K562 (cell line): ENCODE results near the gene NSRP1. TPM values are rescaled to one million over a fixed set of nuclear protein-coding genes. Genes with fewer than 3 reads are reported as not detected.

Experiments used
- ATAC-seq: fragments of 200-7000 bp; cut with Tn5 transposase; 3 replicates; pipeline ENCODE4 v1.9.1; 2020; ENCODE audit warnings: moderate library complexity
- BruUV-seq: library from RNA; stranded (reverse); fragments of 400-500 nt; replicated peaks from 2 replicates; lab custom pipeline; 2021; lab: Mats Ljungman, UMichigan
- CTCF ChIA-PET: fragments of 300-600 bp; formaldehyde crosslinking; extraction: SDS; loops from one replicate; lab custom pipeline; 2021; ENCODE audit warnings: low intra/inter-chr PET ratio; lab: Yijun Ruan, JAX
- POLR2A ChIA-PET: fragments of 300-600, 350-650 bp; sonication (Branson Sonifier 250); formaldehyde crosslinking; extraction: SDS; loops from one replicate; lab custom pipeline; 2021; ENCODE audit warnings: antibody characterized with exemption, inconsistent platforms; lab: Yijun Ruan, JAX
- DNase-seq, 4 experiments: peaks; one replicate each; pipeline versions ENCODE4 v3.0.0 to v3.0.0-alpha.2; 2011 to 2018; ENCODE audit warnings: low spot score in 3 of 4, mixed read lengths in 3 of 4; ENCODE audit errors: extremely low read depth in 1 of 4
- FAIRE-seq: peaks from 2 replicates; lab custom pipeline; 2011; peaks lifted over from hg19 to GRCh38; lab: Jason Lieb, UNC
- H2AFZ ChIP-seq: 2 replicates; pipeline ENCODE4 v1.6.0; 2011; ENCODE audit warnings: low read depth, low read length, control low read depth, inconsistent platforms
- H3K27ac ChIP-seq: fragments of 200-600 bp; 3 replicates; pipeline ENCODE4 v1.8.0; 2011; ENCODE audit warnings: low read depth, mild to moderate bottlenecking, control low read depth, inconsistent platforms, low read length, moderate library complexity, mixed read lengths; ENCODE audit errors: extremely low read depth
- H3K27me3 ChIP-seq, 2 experiments: fragments of 300-600 bp in 1 of 2; 2 replicates in 1 of 2; 3 replicates in 1 of 2; pipeline versions ENCODE4 v1.6.0 to v1.8.0; 2011; ENCODE audit warnings: inconsistent platforms in 2 of 2, low read length in 2 of 2, mild to moderate bottlenecking in 1 of 2, mixed read lengths in 1 of 2, moderate library complexity in 1 of 2; ENCODE audit not compliant: control insufficient read depth in 2 of 2, insufficient read depth in 2 of 2
- H3K36me3 ChIP-seq: fragments of 300-600 bp; 3 replicates; pipeline ENCODE4 v1.8.0; 2011; ENCODE audit warnings: mild to moderate bottlenecking, low read length, inconsistent platforms; ENCODE audit not compliant: control insufficient read depth, insufficient read depth
- H3K4me1 ChIP-seq, 2 experiments: fragments of 200-600 bp in 1 of 2; replicated peaks in 1 of 2; 2 replicates in 1 of 2; 3 replicates in 1 of 2; pipeline versions ENCODE4 v1.5.1 to v1.8.0; 2011; ENCODE audit warnings: inconsistent platforms in 2 of 2, low read length in 2 of 2, mild to moderate bottlenecking in 1 of 2, mixed read lengths in 1 of 2, moderate library complexity in 1 of 2; ENCODE audit not compliant: control insufficient read depth in 2 of 2, insufficient read depth in 2 of 2
- H3K4me2 ChIP-seq: 2 replicates; pipeline ENCODE4 v1.6.1; 2011; ENCODE audit warnings: low read length, control low read depth, inconsistent platforms, mixed read lengths; ENCODE audit not compliant: insufficient read depth
- H3K4me3 ChIP-seq: fragments of 200-600 bp; sonication (generic), shearing (Covaris generic); 2 replicates; pipeline ENCODE4 v1.5.1; 2016; ENCODE audit warnings: control low read depth, inconsistent platforms
- H3K79me2 ChIP-seq: fragments of 200-600 bp; 3 replicates; pipeline ENCODE4 v1.8.0; 2011; ENCODE audit warnings: low read length, inconsistent platforms; ENCODE audit not compliant: control insufficient read depth, insufficient read depth
- H3K9ac ChIP-seq, 2 experiments: 2 replicates each; pipeline versions ENCODE4 v1.6.0 to v1.6.1; 2011; ENCODE audit warnings: low read depth in 2 of 2, low read length in 2 of 2, control low read depth in 1 of 2, inconsistent platforms in 1 of 2, mild to moderate bottlenecking in 1 of 2, mixed read lengths in 1 of 2; ENCODE audit not compliant: insufficient read depth in 1 of 2
- H3K9me1 ChIP-seq: one replicate; pipeline ENCODE4 v1.6.0; 2011; ENCODE audit warnings: inconsistent platforms, mild to moderate bottlenecking, low read length, moderate library complexity; ENCODE audit not compliant: control insufficient read depth, insufficient read depth
- H3K9me3 ChIP-seq: replicated peaks from 2 replicates; pipeline ENCODE4 v1.5.1; 2011; ENCODE audit warnings: low read depth, low read length, inconsistent platforms; ENCODE audit not compliant: control insufficient read depth, insufficient read depth
- H4K20me1 ChIP-seq: replicated peaks from 2 replicates; pipeline ENCODE4 v1.6.1; 2011; ENCODE audit warnings: low read length, inconsistent platforms, mixed read lengths; ENCODE audit not compliant: control insufficient read depth, insufficient read depth
- CHCHD3 ChIP-seq: fragments of 250-450 bp; sonication (Bioruptor Pico); IDR thresholded peaks from 2 replicates; pipeline ENCODE4 v2.1.2; 2022; ENCODE audit warnings: mild to moderate bottlenecking
- HMG20A ChIP-seq: fragments of 450-650 bp; formaldehyde crosslinking; conservative IDR thresholded peaks from 2 replicates; pipeline ENCODE4 v1.4.0; 2020; ENCODE audit warnings: mild to moderate bottlenecking, mixed read lengths
- HNRNPH1 ChIP-seq: fragments of 200-400 bp; formaldehyde crosslinking; optimal IDR thresholded peaks from 2 replicates; pipeline ENCODE3; 2017; ENCODE audit warnings: low read depth, mild to moderate bottlenecking, low read length, moderate library complexity
- NR2C2 ChIP-seq, 2 experiments: fragments of 200-800 bp in 1 of 2; sonication (Bioruptor generic) in 1 of 2; sonication (generic) in 1 of 2; formaldehyde crosslinking in 1 of 2; IDR thresholded peaks; 2 replicates each; pipeline versions ENCODE4 v1.6.1 to v1.8.0; 2016 to 2022; ENCODE audit warnings: mild to moderate bottlenecking in 1 of 2, missing compliant biosample characterization in 1 of 2, missing genetic modification characterization in 1 of 2, missing genetic modification reagents in 1 of 2
- NR3C1 ChIP-seq: sonication (generic); formaldehyde crosslinking; IDR thresholded peaks from 2 replicates; pipeline ENCODE4 v1.8.1; 2022; ENCODE audit warnings: missing genetic modification reagents
- ZNF143 ChIP-seq: sonication (generic); formaldehyde crosslinking; IDR thresholded peaks from 2 replicates; pipeline ENCODE4 v1.9.0; 2022; ENCODE audit warnings: mild to moderate bottlenecking, missing genetic modification reagents
- ZNF311 ChIP-seq: fragments of 250-450 bp; sonication (Bioruptor Pico); IDR thresholded peaks from 2 replicates; pipeline ENCODE4 v1.4.0; 2020; ENCODE audit warnings: mild to moderate bottlenecking, moderate library complexity
- ZNF57 ChIP-seq: fragments of 450-650 bp; formaldehyde crosslinking; IDR thresholded peaks from 2 replicates; pipeline ENCODE4 v1.4.0; 2020; ENCODE audit warnings: mild to moderate bottlenecking, moderate library complexity
- ZNF75A ChIP-seq: fragments of 450-650 bp; formaldehyde crosslinking; IDR thresholded peaks from 2 replicates; pipeline ENCODE4 v1.4.0; 2020; ENCODE audit warnings: mild to moderate bottlenecking
- WGBS: fragments of 100-300 bp; shearing (Covaris generic); methylation state at CpG from one replicate; pipeline ENCODE4 v1.1.6; 2016; ENCODE audit warnings: low coverage, mixed read lengths; ENCODE audit not compliant: insufficient coverage; ENCODE audit errors: missing lambda C conversion rate; 5-methylcytosine and 5-hydroxymethylcytosine counted together
- in situ Hi-C: fragments of 300-500 bp; cut with MboI; formaldehyde crosslinking; loops from 4 replicates; pipeline ENCODE4 v1.15.0; 2018; ENCODE audit warnings: inconsistent platforms, mixed read lengths
- intact Hi-C: fragments of 100-400 bp; cut with micrococcal nuclease; formaldehyde crosslinking; loops from 2 replicates; pipeline ENCODE4 v1.14.2; 2022
- polyA plus RNA-seq, 8 experiments: library from polyadenylated mRNA; depleted of rRNA in 4 of 8; stranded (reverse) in 5 of 8; unstranded in 3 of 8; fragments of >200 nt; fragmentation: Nextera tagmentation in 2 of 8; fragmentation: Illumina TruSeq in 1 of 8; extraction: Ambion mirVana in 2 of 8; extraction: Trizol in 1 of 8; gene quantifications; 2 replicates each; pipeline versions ENCODE4 v1.2.1 to v1.2.3, GENCODE V29; 2011 to 2014; ENCODE audit warnings: inconsistent platforms in 1 of 8, missing spikeins in 1 of 8
- total RNA-seq, 7 experiments: library from RNA; depleted of rRNA in 6 of 7; stranded (reverse); fragments of >200 nt in 6 of 7; fragmentation: Illumina TruSeq in 2 of 7; extraction: Trizol in 2 of 7; gene quantifications; 2 replicates each; pipeline versions ENCODE4 v1.2.1 to v1.2.3, GENCODE V29; 2011 to 2021; ENCODE audit warnings: low replicate concordance in 1 of 7

The NSRP1 gene
- total and polyA plus RNA-seq, 9 of the 15 experiments (the other 6 are each of a cell fraction or from before 2014, with no cell fraction given): 18.4 to 68.6 (median 32.7) TPM

DNA sequence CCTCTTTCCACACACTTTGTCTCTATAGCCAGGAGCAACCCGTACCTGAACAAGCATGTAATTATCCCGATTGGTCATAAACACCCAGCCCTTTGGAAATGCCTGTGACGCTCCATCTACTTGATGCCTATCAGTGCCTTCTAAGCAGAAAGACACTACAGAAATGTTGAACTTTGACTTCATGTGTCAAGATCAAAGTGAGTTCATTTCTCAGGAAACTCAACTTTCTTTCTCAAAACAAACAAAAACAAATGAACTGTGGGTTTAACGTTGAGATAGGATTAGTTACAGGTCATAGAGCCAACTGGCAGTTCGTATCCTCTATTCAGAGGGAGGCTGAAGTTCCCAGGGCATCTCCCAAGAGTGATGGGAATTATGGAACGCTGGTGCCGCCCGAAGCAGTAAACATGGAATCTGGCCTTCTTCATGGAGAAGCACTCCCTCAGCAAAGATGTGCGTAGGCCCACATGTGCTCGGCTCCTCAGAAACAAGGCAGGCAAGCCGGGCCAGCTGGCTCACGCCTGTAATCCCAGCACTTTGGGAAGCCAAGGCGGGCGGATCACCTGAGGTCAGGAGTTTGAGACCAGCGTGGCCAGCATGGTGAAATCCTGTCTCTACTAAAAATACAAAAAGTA is 109.4 kb downstream of the NSRP1 start:
- no peak overlapping the region for H3K27ac ChIP-seq
- intact Hi-C loops (no loop called here), in situ Hi-C loops (no loop called here)
- peaks cover 16 to 20% of the 10 kb centered on the region in 2 experiments for H3K27me3 ChIP-seq
- no peaks in the 10 kb centered on the region for H3K36me3 ChIP-seq
- ChIA-PET POLR2A (interaction anchor here (1.1 kb wide), 1 partner anchor 13 kb away, joined by 5 read pairs; no protein-coding TSS in a partner anchor), CTCF (no interaction called here)
- 19% methylated on average over 15 of the region's 15 CpGs for WGBS
- FAIRE-seq (peak; percentile 32), ATAC-seq (no peak), DNase-seq (no peak)
- H3K4me2 ChIP-seq: no peak overlapping the region
- no peaks in the 10 kb centered on the region for H3K79me2 ChIP-seq
- no peaks in the 10 kb centered on the region for H3K9me1 ChIP-seq
- no peaks in the 10 kb centered on the region for H4K20me1 ChIP-seq
- H2AFZ ChIP-seq: no peak overlapping the region
- no peak overlapping the region for H3K9ac ChIP-seq
- no peak for TF ChIP-seq HNRNPH1
- no peak for TF ChIP-seq ZNF75A (CRISPR knock-in tag)
- no peak for TF ChIP-seq HMG20A (CRISPR knock-in tag)
- no peak for TF ChIP-seq ZNF311 (CRISPR knock-in tag)
- no peak for TF ChIP-seq ZNF57
- no peak for TF ChIP-seq CHCHD3
- no peak for TF ChIP-seq NR2C2 (CRISPR knock-in tag; IDR thresholded peaks at IDR 0.05)
- TF ChIP-seq NR2C2 (tag; IDR thresholded peaks at IDR 0.05): peak; percentile 36; the same call in 1 of the 2 replicates
- TF ChIP-seq ZNF143 (CRISPR knock-in tag): no peak
- TF ChIP-seq NR3C1 (CRISPR knock-in tag): no peak
- peaks cover 4 to 7% of the 10 kb centered on the region in 2 experiments; a peak in 4 of 5 replicates for H3K4me1 ChIP-seq
- no peak overlapping the region for H3K4me3 ChIP-seq
- H3K9me3 ChIP-seq: no peaks in the 10 kb centered on the region
- BruUV-seq: no TSS peak
